ENCODE data around the gene NAIF1. TPM values are rescaled to one million over a fixed set of nuclear protein-coding genes. Genes with fewer than 3 reads are reported as not detected.
"Not testable (repeated sequence)": the region's sequence is repeated elsewhere in the genome, so short reads cannot be mapped to it uniquely, and the experiment has no call there.

Gene NAIF1
- total RNA-seq, 1 experiment from 2014 or later = 12.4 TPM

DNA sequence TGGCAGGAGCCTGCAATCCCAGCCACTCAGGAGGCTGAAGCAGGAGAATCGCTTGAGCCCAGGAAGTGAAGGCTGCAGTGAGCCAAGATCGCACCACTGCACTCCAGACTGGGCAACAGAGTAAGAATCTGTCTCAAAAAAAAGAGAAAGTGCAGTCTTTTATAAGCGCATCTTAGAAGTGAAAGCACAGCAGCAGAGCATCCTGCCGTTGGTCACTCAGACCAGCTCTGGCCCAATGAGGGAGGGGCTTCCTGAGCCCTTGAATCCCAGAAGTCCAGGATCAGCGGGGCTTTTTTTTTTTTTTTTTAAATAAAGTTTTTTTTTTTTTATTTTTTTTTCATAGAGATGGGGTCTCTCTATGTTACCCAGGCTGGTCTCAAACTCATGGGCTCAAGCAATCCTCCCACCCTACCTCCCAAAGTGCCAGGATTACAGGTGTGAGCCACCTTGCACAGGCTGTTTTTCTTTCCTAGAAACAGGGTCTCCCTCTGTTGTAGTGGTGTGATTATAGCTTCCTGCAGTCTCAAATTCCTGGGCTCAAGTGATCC lies 42.3 kb downstream of the NAIF1 start (continued):
- TF ChIP-seq, protein P1, sequence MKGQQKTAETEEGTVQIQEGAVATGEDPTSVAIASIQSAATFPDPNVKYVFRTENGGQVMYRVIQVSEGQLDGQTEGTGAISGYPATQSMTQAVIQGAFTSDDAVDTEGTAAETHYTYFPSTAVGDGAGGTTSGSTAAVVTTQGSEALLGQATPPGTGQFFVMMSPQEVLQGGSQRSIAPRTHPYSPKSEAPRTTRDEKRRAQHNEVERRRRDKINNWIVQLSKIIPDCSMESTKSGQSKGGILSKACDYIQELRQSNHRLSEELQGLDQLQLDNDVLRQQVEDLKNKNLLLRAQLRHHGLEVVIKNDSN (CRISPR knock-in tag; IDR thresholded peaks at IDR 0.05) = no peak
- TF ChIP-seq, protein P2, sequence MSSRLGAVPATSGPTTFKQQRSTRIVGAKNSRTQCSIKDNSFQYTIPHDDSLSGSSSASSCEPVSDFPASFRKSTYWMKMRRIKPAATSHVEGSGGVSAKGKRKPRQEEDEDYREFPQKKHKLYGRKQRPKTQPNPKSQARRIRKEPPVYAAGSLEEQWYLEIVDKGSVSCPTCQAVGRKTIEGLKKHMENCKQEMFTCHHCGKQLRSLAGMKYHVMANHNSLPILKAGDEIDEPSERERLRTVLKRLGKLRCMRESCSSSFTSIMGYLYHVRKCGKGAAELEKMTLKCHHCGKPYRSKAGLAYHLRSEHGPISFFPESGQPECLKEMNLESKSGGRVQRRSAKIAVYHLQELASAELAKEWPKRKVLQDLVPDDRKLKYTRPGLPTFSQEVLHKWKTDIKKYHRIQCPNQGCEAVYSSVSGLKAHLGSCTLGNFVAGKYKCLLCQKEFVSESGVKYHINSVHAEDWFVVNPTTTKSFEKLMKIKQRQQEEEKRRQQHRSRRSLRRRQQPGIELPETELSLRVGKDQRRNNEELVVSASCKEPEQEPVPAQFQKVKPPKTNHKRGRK (CRISPR knock-in tag; IDR thresholded peaks at IDR 0.05; ENCODE audit: borderline replicate concordance) = no peak
- TF ChIP-seq ZNF416 (CRISPR knock-in tag; IDR thresholded peaks at IDR 0.05) (no peak), GTF2I (CRISPR knock-in tag; conservative IDR thresholded peaks at IDR 0.05) (no peak), ELF4 (CRISPR knock-in tag; IDR thresholded peaks at IDR 0.05; ENCODE audit: low read depth) (no peak), ZNF425 (CRISPR knock-in tag; conservative IDR thresholded peaks at IDR 0.05) (no peak)
- TF ChIP-seq, protein P3, sequence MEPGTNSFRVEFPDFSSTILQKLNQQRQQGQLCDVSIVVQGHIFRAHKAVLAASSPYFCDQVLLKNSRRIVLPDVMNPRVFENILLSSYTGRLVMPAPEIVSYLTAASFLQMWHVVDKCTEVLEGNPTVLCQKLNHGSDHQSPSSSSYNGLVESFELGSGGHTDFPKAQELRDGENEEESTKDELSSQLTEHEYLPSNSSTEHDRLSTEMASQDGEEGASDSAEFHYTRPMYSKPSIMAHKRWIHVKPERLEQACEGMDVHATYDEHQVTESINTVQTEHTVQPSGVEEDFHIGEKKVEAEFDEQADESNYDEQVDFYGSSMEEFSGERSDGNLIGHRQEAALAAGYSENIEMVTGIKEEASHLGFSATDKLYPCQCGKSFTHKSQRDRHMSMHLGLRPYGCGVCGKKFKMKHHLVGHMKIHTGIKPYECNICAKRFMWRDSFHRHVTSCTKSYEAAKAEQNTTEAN (CRISPR knock-in tag; IDR thresholded peaks at IDR 0.05) = no peak

DNA sequence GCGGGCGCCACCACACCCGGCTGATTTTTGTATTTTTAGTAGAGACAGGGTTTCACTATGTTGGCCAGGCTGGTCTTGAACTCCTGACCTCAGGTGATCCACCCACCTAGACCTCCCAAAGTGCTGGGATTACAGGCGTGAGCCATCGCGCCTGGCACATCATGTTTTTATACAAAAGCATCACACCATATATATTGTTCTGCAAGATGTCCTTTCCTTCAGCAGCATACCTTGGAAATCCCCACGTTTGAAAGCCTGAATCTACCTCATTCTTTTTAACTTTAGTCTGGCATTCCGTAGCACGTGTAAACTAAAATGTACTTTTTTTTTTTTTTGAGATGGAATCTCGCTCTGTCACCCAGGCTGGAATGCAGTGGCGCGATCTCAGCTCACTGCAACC lies 43.4 kb downstream of the NAIF1 start:
- H3K4me1 Mint-ChIP-seq; H3K4me3 Mint-ChIP-seq; DNase-seq (ENCODE audit: low spot score); POLR2A ChIA-PET; H3K9me3 Mint-ChIP-seq; H3K36me3 Mint-ChIP-seq; H3K27me3 Mint-ChIP-seq (ENCODE audit: low read depth); H3K27ac Mint-ChIP-seq; ATAC-seq: not testable (repeated sequence)
- CTCF ChIA-PET = interaction anchor here (1.1 to 6.7 kb wide), 3 partner anchors 11 to 81 kb away, joined by 4 to 46 read pairs (median 5); no protein-coding TSS in a partner anchor

GRCh38 chr9:128022886-128023285 lies 44.2 kb downstream of the NAIF1 start:
- ATAC-seq (no peak), DNase-seq (ENCODE audit: low spot score) (no peak)
- Mint-ChIP-seq H3K36me3 (no peaks in the 10 kb centered on the region), H3K4me3 (no peak overlapping the region), H3K27ac (no peak overlapping the region), H3K27me3 (ENCODE audit: low read depth) (no peaks in the 10 kb centered on the region), H3K4me1 (peaks cover 4% of the 10 kb centered on the region), H3K9me3 (no peaks in the 10 kb centered on the region)
- TF ChIP-seq, protein P2 (CRISPR knock-in tag; IDR thresholded peaks at IDR 0.05; ENCODE audit: borderline replicate concordance) = no peak
- no peak for TF ChIP-seq ATF6 (CRISPR knock-in tag; IDR thresholded peaks at IDR 0.05)
- TF ChIP-seq, protein P4, sequence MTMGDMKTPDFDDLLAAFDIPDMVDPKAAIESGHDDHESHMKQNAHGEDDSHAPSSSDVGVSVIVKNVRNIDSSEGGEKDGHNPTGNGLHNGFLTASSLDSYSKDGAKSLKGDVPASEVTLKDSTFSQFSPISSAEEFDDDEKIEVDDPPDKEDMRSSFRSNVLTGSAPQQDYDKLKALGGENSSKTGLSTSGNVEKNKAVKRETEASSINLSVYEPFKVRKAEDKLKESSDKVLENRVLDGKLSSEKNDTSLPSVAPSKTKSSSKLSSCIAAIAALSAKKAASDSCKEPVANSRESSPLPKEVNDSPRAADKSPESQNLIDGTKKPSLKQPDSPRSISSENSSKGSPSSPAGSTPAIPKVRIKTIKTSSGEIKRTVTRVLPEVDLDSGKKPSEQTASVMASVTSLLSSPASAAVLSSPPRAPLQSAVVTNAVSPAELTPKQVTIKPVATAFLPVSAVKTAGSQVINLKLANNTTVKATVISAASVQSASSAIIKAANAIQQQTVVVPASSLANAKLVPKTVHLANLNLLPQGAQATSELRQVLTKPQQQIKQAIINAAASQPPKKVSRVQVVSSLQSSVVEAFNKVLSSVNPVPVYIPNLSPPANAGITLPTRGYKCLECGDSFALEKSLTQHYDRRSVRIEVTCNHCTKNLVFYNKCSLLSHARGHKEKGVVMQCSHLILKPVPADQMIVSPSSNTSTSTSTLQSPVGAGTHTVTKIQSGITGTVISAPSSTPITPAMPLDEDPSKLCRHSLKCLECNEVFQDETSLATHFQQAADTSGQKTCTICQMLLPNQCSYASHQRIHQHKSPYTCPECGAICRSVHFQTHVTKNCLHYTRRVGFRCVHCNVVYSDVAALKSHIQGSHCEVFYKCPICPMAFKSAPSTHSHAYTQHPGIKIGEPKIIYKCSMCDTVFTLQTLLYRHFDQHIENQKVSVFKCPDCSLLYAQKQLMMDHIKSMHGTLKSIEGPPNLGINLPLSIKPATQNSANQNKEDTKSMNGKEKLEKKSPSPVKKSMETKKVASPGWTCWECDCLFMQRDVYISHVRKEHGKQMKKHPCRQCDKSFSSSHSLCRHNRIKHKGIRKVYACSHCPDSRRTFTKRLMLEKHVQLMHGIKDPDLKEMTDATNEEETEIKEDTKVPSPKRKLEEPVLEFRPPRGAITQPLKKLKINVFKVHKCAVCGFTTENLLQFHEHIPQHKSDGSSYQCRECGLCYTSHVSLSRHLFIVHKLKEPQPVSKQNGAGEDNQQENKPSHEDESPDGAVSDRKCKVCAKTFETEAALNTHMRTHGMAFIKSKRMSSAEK (CRISPR knock-in tag; IDR thresholded peaks at IDR 0.05; ENCODE audit: borderline replicate concordance) = no peak
- TF ChIP-seq, protein P5, sequence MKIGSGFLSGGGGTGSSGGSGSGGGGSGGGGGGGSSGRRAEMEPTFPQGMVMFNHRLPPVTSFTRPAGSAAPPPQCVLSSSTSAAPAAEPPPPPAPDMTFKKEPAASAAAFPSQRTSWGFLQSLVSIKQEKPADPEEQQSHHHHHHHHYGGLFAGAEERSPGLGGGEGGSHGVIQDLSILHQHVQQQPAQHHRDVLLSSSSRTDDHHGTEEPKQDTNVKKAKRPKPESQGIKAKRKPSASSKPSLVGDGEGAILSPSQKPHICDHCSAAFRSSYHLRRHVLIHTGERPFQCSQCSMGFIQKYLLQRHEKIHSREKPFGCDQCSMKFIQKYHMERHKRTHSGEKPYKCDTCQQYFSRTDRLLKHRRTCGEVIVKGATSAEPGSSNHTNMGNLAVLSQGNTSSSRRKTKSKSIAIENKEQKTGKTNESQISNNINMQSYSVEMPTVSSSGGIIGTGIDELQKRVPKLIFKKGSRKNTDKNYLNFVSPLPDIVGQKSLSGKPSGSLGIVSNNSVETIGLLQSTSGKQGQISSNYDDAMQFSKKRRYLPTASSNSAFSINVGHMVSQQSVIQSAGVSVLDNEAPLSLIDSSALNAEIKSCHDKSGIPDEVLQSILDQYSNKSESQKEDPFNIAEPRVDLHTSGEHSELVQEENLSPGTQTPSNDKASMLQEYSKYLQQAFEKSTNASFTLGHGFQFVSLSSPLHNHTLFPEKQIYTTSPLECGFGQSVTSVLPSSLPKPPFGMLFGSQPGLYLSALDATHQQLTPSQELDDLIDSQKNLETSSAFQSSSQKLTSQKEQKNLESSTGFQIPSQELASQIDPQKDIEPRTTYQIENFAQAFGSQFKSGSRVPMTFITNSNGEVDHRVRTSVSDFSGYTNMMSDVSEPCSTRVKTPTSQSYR (CRISPR knock-in tag; IDR thresholded peaks at IDR 0.05) = no peak
- ChIA-PET CTCF (interaction anchor here (1.0 to 6.7 kb wide), 10 partner anchors 12 to 95 kb away, joined by 3 to 46 read pairs (median 4); no protein-coding TSS in a partner anchor), POLR2A (interaction anchor here (0.6 kb wide), 1 partner anchor 74 kb away, joined by 4 read pairs; no protein-coding TSS in a partner anchor)
